B cell (primary cell): ENCODE results near the gene PRR35. TPM values are rescaled to one million over a fixed set of nuclear protein-coding genes. Genes with fewer than 3 reads are reported as not detected.

Source experiments
- ATAC-seq: fragments of 200-7000 bp; cut with Tn5 transposase; one replicate; pipeline ENCODE4 v1.10.0; 2021; ENCODE audit warnings: low read depth, mild to moderate bottlenecking, moderate number of reproducible peaks, moderate library complexity
- CTCF ChIA-PET: fragments of 350-600 bp; sonication (Branson Sonifier 250); formaldehyde crosslinking; loops from one replicate; lab custom pipeline; 2021; ENCODE audit warnings: antibody characterized with exemption, inconsistent platforms; lab: Charles Lee
- POLR2A ChIA-PET: fragments of 350-600 bp; sonication (Branson Sonifier 250); formaldehyde crosslinking; loops from one replicate; lab custom pipeline; 2021; ENCODE audit warnings: antibody characterized with exemption; lab: Charles Lee
- DNase-seq: peaks from one replicate; pipeline ENCODE4 v3.0.0; 2013
- H2AFZ ChIP-seq: 2 replicates; pipeline ENCODE4 v1.6.1; 2012; ENCODE audit warnings: mild to moderate bottlenecking, low read depth, low read length; ENCODE audit not compliant: insufficient read depth, poor library complexity, severe bottlenecking
- H3K27ac ChIP-seq, 2 donors: 1 replicate in 1 of 2; 2 replicates in 1 of 2; pipeline ENCODE4 v1.5.1; 2012 to 2013; ENCODE audit warnings: low read length in 2 of 2, mild to moderate bottlenecking in 2 of 2, moderate library complexity in 1 of 2
- H3K27me3 ChIP-seq, 4 experiments: fragments of 200-600 bp in 1 of 4; sonication (generic) in 1 of 4; replicated peaks in 1 of 4; 1 replicate in 2 of 4; 2 replicates in 2 of 4; pipeline versions ENCODE4 v1.6.1 to v1.7.0; 2013 to 2016; ENCODE audit warnings: low read length in 3 of 4, mild to moderate bottlenecking in 2 of 4, mixed read lengths in 1 of 4, moderate library complexity in 1 of 4; ENCODE audit not compliant: insufficient read depth in 4 of 4, control insufficient read depth in 3 of 4; ENCODE audit errors: control extremely low read depth in 1 of 4
- H3K36me3 ChIP-seq, 2 experiments: replicated peaks in 1 of 2; 1 replicate in 1 of 2; 2 replicates in 1 of 2; pipeline versions ENCODE4 v1.6.1 to v1.7.1; 2013; ENCODE audit warnings: low read length in 1 of 2; ENCODE audit not compliant: insufficient read depth in 2 of 2, control insufficient read depth in 1 of 2; ENCODE audit errors: control extremely low read depth in 1 of 2, extremely low read depth in 1 of 2
- H3K4me1 ChIP-seq, 2 donors: fragments of 200-600 bp in 1 of 2; sonication (generic) in 1 of 2; 1 replicate in 1 of 2; 2 replicates in 1 of 2; pipeline versions ENCODE4 v1.5.1 to v1.6.1; 2013 to 2017; ENCODE audit warnings: low read length in 2 of 2; ENCODE audit not compliant: control insufficient read depth in 2 of 2, insufficient read depth in 2 of 2
- H3K4me2 ChIP-seq: replicated peaks from 2 replicates; pipeline ENCODE3; 2012; ENCODE audit warnings: mild to moderate bottlenecking, low read depth, low read length; ENCODE audit not compliant: poor library complexity, severe bottlenecking
- H3K4me3 ChIP-seq, 5 experiments: fragments of 200-600 bp in 1 of 5; sonication (generic) in 1 of 5; 1 replicate in 3 of 5; 2 replicates in 2 of 5; pipeline versions ENCODE4 v1.5.1 to v1.7.0; 2011 to 2016; ENCODE audit warnings: low read length in 4 of 5, mild to moderate bottlenecking in 4 of 5, low read depth in 2 of 5, control low read depth in 1 of 5, moderate library complexity in 1 of 5; ENCODE audit not compliant: insufficient read depth in 1 of 5; ENCODE audit errors: control extremely low read depth in 1 of 5, extremely low read depth in 1 of 5
- H3K79me2 ChIP-seq: fragments of 200-600 bp; sonication (generic); one replicate; pipeline ENCODE4 v1.6.0; 2016; ENCODE audit warnings: low read length; ENCODE audit not compliant: control insufficient read depth, insufficient read depth
- H3K9ac ChIP-seq: fragments of 200-600 bp; sonication (generic); 2 replicates; pipeline ENCODE4 v1.6.1; 2017; ENCODE audit warnings: mild to moderate bottlenecking, low read length, moderate library complexity
- H3K9me3 ChIP-seq, 3 donors: one replicate each; pipeline versions ENCODE4 v1.6.1 to v1.7.1; 2013; ENCODE audit warnings: low read length in 2 of 3; ENCODE audit not compliant: control insufficient read depth in 2 of 3, insufficient read depth in 1 of 3; ENCODE audit errors: control extremely low read depth in 1 of 3
- H4K20me1 ChIP-seq: 2 replicates; pipeline ENCODE4 v1.6.0; 2012; ENCODE audit warnings: mild to moderate bottlenecking, low read length; ENCODE audit not compliant: insufficient read depth, control insufficient read depth, poor library complexity, severe bottlenecking
- H3K27ac Mint-ChIP-seq: one replicate; pipeline ENCODE4 v1.8.0; 2021; ENCODE audit warnings: mixed read lengths
- H3K27me3 Mint-ChIP-seq: one replicate; pipeline ENCODE4 v1.8.0; 2021; ENCODE audit warnings: mixed read lengths
- H3K4me1 Mint-ChIP-seq: one replicate; pipeline ENCODE4 v1.8.0; 2021; ENCODE audit warnings: mixed read lengths
- H3K4me3 Mint-ChIP-seq: one replicate; pipeline ENCODE4 v1.8.0; 2021; ENCODE audit warnings: mixed read lengths
- H3K9me3 Mint-ChIP-seq: one replicate; pipeline ENCODE4 v1.8.0; 2022; ENCODE audit warnings: mixed read lengths; ENCODE audit not compliant: insufficient read depth
- CTCF ChIP-seq: fragments of 200-600 bp; IDR thresholded peaks from one replicate; pipeline ENCODE4 v1.8.0; 2022; ENCODE audit warnings: antibody characterized with exemption, mild to moderate bottlenecking
- EZH2 ChIP-seq: IDR thresholded peaks from 2 replicates; pipeline ENCODE4 v1.6.1; 2012; ENCODE audit warnings: borderline replicate concordance, low read depth, mild to moderate bottlenecking, moderate library complexity, low read length; ENCODE audit not compliant: insufficient read depth, poor library complexity, severe bottlenecking
- WGBS: methylation state at CpG from one replicate; pipeline ENCODE4 v1.1.5; 2013; ENCODE audit warnings: missing lambda C conversion rate; ENCODE audit not compliant: insufficient coverage; 5-methylcytosine and 5-hydroxymethylcytosine counted together
- intact Hi-C: fragments of 100-400 bp; cut with micrococcal nuclease; formaldehyde crosslinking; loops from one replicate; pipeline ENCODE4 v1.10.0; 2022
- polyA plus RNA-seq: library from polyadenylated mRNA; depleted of rRNA; stranded (reverse); fragments of >200 nt; gene quantifications from 2 replicates; pipeline ENCODE4 v1.2.3, GENCODE V29; 2012
- total RNA-seq, 2 donors: library from RNA; stranded (reverse); fragments of 120-200 nt in 1 of 2; gene quantifications; 1 replicate in 1 of 2; 2 replicates in 1 of 2; pipeline versions ENCODE4 v1.2.3 to v1.2.4, GENCODE V29; 2013 to 2022

PRR35 gene
- total and polyA plus RNA-seq, 2 donors (not counting 1 experiment from before 2014, with no cell fraction given), result not detected

GRCh38 chr16:580141-580945 is 20.1 kb downstream of the PRR35 start:
- WGBS, result 95% methylated on average over 27 of the region's 27 CpGs
- CTCF ChIA-PET, result no interaction called here

More at GRCh38 chr16:580141-580945, 20.1 kb downstream of the PRR35 start:
- POLR2A ChIA-PET, result interaction anchor here (1.2 kb wide), 1 partner anchor 8 kb away, joined by 3 read pairs; no protein-coding TSS in a partner anchor
- Mint-ChIP-seq H3K4me1 (peaks cover 4% of the 10 kb centered on the region), H3K9me3 (no peaks in the 10 kb centered on the region), H3K27ac (no peak overlapping the region), H3K27me3 (no peaks in the 10 kb centered on the region), H3K4me3 (no peak overlapping the region)
- Histone ChIP-seq H3K27me3 (peaks cover 0 to under 1% (median 0%) of the 10 kb centered on the region in 4 experiments), H2AFZ (no peak overlapping the region), H3K79me2 (no peaks in the 10 kb centered on the region), H3K9ac (no peak overlapping the region), H3K4me1 (peaks cover 0 to 8% of the 10 kb centered on the region in 2 donors), H3K36me3 (no peaks in the 10 kb centered on the region), H3K4me2 (no peak overlapping the region), H4K20me1 (no peaks in the 10 kb centered on the region), H3K4me3 (no peak overlapping the region), H3K27ac (no peak overlapping the region), H3K9me3 (no peaks in the 10 kb centered on the region)
- DNase-seq (no peak), ATAC-seq (no peak)
- intact Hi-C loops, result no loop called here
- TF ChIP-seq CTCF (no peak), EZH2 (no peak)
